ENCODE data around the gene KIAA1217.

- TF ChIP-seq, protein P1, sequence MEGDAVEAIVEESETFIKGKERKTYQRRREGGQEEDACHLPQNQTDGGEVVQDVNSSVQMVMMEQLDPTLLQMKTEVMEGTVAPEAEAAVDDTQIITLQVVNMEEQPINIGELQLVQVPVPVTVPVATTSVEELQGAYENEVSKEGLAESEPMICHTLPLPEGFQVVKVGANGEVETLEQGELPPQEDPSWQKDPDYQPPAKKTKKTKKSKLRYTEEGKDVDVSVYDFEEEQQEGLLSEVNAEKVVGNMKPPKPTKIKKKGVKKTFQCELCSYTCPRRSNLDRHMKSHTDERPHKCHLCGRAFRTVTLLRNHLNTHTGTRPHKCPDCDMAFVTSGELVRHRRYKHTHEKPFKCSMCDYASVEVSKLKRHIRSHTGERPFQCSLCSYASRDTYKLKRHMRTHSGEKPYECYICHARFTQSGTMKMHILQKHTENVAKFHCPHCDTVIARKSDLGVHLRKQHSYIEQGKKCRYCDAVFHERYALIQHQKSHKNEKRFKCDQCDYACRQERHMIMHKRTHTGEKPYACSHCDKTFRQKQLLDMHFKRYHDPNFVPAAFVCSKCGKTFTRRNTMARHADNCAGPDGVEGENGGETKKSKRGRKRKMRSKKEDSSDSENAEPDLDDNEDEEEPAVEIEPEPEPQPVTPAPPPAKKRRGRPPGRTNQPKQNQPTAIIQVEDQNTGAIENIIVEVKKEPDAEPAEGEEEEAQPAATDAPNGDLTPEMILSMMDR (IDR thresholded peaks at IDR 0.05) = no peak
- TF ChIP-seq POLR2A (IDR thresholded peaks at IDR 0.05) = no peak
These were observed 246.5 kb downstream of the KIAA1217 start for GRCh38 chr10:24455447-24455846.

Data from thyroid gland (tissue), 4 donors.